NOMO-1 treated with dmso at 0.1 percent for 144 hours (cell line): ENCODE data around the gene HOMER2.

Source experiments
- DNase-seq: peaks from one replicate; lab custom pipeline; 2025; ENCODE audit not compliant: unreplicated experiment; lab: John Stamatoyannopoulos, UW

The HOMER2 gene

GRCh38 chr15:82803793-82804574 lies 148.5 kb downstream of the HOMER2 start:
- DNase-seq, result no peak

- no peak for DNase-seq
Observed at GRCh38 chr15:82802497-82802896, 150.0 kb downstream of the HOMER2 start.

- DNase-seq, result no peak
Observed at GRCh38 chr15:82799183-82799841, 153.2 kb downstream of the HOMER2 start.
